Hepatocyte (in vitro differentiated cells): ENCODE data around the gene HOXA6.

Experiments
- EZH2 ChIP-seq: fragments of 200-600 bp; sonication (generic); IDR thresholded peaks from 2 replicates; pipeline ENCODE4 v1.6.1; 2016; ENCODE audit warnings: antibody characterized with exemption, mild to moderate bottlenecking, borderline replicate concordance
- EZH2phosphoT487 ChIP-seq: fragments of 200-600 bp; sonication (generic); IDR thresholded peaks from one replicate; pipeline ENCODE4 v1.6.1; 2018; ENCODE audit warnings: antibody characterized with exemption, mild to moderate bottlenecking, low read depth, moderate library complexity; ENCODE audit not compliant: unreplicated experiment, severe bottlenecking
- TF ChIP-seq, protein P1 (sequence below): fragments of 200-600 bp; sonication (generic); IDR thresholded peaks from 2 replicates; pipeline ENCODE4 v1.5.1; 2016; ENCODE audit warnings: antibody characterized with exemption, mild to moderate bottlenecking; ENCODE audit not compliant: poor library complexity

DNA sequence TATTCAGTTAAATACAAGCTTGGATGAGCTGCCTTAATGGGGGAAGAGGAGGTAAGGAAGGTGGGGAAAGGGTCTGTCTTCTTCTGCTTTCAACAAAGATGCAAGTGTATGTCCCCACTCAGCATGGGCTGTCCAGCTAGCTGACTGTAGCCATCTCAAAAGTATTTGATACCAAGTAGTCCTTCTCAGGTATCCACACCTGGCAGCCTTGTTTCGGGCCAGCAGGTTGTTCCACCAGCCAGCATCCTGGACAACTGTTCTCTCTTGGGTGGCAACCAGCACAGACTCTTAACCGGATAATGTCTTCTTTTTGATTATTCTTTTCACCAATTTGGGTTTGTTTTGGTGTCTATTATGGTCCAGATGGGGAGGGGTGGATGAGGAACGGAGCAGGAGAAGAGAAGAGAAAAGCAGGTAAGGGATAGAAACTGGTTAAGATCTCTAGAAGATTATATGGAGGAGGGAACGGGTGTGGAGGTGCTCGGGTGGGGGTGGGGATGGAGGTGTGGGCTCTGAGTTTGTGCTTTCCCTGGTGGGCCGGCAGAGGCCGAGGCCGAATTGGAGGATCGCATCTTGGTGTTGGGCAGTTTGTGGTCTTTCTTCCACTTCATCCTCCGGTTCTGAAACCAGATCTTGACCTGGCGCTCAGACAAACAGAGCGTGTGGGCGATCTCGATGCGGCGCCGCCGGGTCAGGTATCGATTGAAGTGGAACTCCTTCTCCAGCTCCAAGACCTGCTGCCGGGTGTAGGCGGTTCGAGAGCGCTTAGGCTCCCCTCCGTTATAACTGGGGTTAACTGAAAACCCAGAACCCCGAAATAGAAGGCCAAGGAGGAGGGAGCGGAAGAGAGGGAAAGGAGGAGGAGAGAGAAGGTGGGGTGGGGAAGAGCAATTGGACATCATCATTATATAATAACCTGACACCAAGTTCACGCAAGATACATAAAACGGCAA is 18.5 kb downstream of the HOXA6 start:
- TF ChIP-seq EZH2 (peak; percentile 45), EZH2phosphoT487 (no peak)
- TF ChIP-seq, protein P1, sequence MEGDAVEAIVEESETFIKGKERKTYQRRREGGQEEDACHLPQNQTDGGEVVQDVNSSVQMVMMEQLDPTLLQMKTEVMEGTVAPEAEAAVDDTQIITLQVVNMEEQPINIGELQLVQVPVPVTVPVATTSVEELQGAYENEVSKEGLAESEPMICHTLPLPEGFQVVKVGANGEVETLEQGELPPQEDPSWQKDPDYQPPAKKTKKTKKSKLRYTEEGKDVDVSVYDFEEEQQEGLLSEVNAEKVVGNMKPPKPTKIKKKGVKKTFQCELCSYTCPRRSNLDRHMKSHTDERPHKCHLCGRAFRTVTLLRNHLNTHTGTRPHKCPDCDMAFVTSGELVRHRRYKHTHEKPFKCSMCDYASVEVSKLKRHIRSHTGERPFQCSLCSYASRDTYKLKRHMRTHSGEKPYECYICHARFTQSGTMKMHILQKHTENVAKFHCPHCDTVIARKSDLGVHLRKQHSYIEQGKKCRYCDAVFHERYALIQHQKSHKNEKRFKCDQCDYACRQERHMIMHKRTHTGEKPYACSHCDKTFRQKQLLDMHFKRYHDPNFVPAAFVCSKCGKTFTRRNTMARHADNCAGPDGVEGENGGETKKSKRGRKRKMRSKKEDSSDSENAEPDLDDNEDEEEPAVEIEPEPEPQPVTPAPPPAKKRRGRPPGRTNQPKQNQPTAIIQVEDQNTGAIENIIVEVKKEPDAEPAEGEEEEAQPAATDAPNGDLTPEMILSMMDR: no peak
